ENCODE results near the gene IFNA14.

IFNA14 gene

DNA sequence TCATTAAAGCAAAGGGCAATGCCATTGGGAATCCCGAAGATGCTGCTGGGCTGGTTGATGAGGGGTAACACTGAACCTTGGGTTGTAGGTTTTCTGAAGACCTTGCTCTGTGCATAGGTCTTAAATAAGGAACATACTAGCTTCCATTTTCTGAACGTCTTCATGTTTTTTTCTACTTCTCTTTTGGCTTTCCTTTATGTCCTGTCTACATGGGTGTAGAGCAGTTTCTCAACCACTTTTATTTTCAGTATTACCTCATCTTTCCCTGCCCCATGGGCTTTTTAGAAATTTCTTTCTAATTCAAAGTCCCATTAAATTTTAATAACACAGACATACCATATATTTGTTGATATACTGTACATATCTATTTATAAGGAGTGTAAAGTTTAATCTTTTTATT is at the start of gene IFNA14:
TSS of gene IFNA14 (minus strand) at position 95 of the 400 bp plus-strand sequence. CDS start at position 25, 70 bp downstream.
- ChIA-PET POLR2A (no interaction called here), CTCF (interaction anchor here (0.6 kb wide), 2 partner anchors 79 to 1265 kb away, joined by 3 to 8 read pairs; no protein-coding TSS in a partner anchor)
- TF ChIP-seq, protein P1, sequence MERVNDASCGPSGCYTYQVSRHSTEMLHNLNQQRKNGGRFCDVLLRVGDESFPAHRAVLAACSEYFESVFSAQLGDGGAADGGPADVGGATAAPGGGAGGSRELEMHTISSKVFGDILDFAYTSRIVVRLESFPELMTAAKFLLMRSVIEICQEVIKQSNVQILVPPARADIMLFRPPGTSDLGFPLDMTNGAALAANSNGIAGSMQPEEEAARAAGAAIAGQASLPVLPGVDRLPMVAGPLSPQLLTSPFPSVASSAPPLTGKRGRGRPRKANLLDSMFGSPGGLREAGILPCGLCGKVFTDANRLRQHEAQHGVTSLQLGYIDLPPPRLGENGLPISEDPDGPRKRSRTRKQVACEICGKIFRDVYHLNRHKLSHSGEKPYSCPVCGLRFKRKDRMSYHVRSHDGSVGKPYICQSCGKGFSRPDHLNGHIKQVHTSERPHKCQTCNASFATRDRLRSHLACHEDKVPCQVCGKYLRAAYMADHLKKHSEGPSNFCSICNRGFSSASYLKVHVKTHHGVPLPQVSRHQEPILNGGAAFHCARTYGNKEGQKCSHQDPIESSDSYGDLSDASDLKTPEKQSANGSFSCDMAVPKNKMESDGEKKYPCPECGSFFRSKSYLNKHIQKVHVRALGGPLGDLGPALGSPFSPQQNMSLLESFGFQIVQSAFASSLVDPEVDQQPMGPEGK (tag by site-specific recombination; IDR thresholded peaks at IDR 0.05), result no peak
- no peak for TF ChIP-seq KLF1 (tag by site-specific recombination; IDR thresholded peaks at IDR 0.05)
- TF ChIP-seq ZNF776 (tag by site-specific recombination; IDR thresholded peaks at IDR 0.05; ENCODE audit: borderline replicate concordance), result no peak
- no peak for TF ChIP-seq ZNF501 (tag by site-specific recombination; IDR thresholded peaks at IDR 0.05)
- TF ChIP-seq ZBTB7A (tag by site-specific recombination; IDR thresholded peaks at IDR 0.05; ENCODE audit: low read depth), result no peak
- no peak for TF ChIP-seq ZNF629 (tag by site-specific recombination; IDR thresholded peaks at IDR 0.05)
- TF ChIP-seq ZNF521 (tag by site-specific recombination; IDR thresholded peaks at IDR 0.05), result no peak
- TF ChIP-seq YY1 (tag by site-specific recombination; IDR thresholded peaks at IDR 0.05), result no peak
- no peak for TF ChIP-seq ZNF549 (tag by site-specific recombination; IDR thresholded peaks at IDR 0.05)
- TF ChIP-seq ZBTB8A (tag by site-specific recombination; IDR thresholded peaks at IDR 0.05), result no peak
- TF ChIP-seq ZXDB (tag by site-specific recombination; IDR thresholded peaks at IDR 0.05), result no peak
- TF ChIP-seq ZNF518A (tag by site-specific recombination; conservative IDR thresholded peaks at IDR 0.05; ENCODE audit: low read depth), result no peak
- Histone ChIP-seq H3K4me1 (ENCODE audit: control insufficient read depth, insufficient read depth, low read length) (no peaks in the 10 kb centered on the region), H3K27ac (ENCODE audit: extremely low read depth, low read depth, low read length) (no peak within 1 kb of the TSS), H3K4me3 (ENCODE audit: low read depth, low read length) (no peak within 1 kb of the TSS), H3K36me3 (ENCODE audit: control insufficient read depth in 2 of 2, insufficient read depth in 1 of 2, low read length in 2 of 2) (no peaks in the 10 kb centered on the region), H3K9me3 (ENCODE audit: control insufficient read depth, insufficient read depth, low read depth, low read length) (no peaks in the 10 kb centered on the region)

DNA sequence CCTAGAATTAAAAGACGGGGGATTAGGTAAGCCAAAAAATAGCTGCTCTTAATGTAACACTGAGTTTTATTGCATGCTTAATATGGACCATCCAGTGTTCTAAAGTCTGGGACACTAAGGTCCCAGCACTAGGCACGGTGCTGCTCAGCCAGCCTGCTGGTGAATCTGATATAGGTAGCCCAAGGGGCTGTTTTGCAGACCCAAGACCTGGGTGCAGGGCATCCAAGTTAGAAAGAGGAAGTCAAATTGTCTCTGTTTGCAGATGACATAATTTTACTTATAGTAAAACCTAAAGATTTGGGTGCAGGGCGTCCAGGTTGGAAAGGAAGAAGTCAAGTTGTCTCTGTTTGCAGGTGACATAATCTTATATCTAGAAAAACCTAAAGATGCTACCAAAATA is 47.5 kb upstream of the IFNA14 start:
- CTCF ChIA-PET, result interaction anchor here (0.6 to 0.7 kb wide), 2 partner anchors 498 to 847 kb away, joined by 3 to 6 read pairs; no protein-coding TSS in a partner anchor
- H3K4me3 ChIP-seq (ENCODE audit: low read depth, low read length), result no peak overlapping the region
- no peaks in the 10 kb centered on the region for H3K4me1 ChIP-seq (ENCODE audit: control insufficient read depth, insufficient read depth, low read length)
- no peak for TF ChIP-seq ZNF777 (tag by site-specific recombination; IDR thresholded peaks at IDR 0.05; ENCODE audit: borderline replicate concordance)
- TF ChIP-seq, protein P2, sequence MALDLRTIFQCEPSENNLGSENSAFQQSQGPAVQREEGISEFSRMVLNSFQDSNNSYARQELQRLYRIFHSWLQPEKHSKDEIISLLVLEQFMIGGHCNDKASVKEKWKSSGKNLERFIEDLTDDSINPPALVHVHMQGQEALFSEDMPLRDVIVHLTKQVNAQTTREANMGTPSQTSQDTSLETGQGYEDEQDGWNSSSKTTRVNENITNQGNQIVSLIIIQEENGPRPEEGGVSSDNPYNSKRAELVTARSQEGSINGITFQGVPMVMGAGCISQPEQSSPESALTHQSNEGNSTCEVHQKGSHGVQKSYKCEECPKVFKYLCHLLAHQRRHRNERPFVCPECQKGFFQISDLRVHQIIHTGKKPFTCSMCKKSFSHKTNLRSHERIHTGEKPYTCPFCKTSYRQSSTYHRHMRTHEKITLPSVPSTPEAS (tag by site-specific recombination; IDR thresholded peaks at IDR 0.05), result no peak
- TF ChIP-seq ZNF664 (tag by site-specific recombination; IDR thresholded peaks at IDR 0.05), result no peak
- TF ChIP-seq ZNF239 (tag by site-specific recombination; IDR thresholded peaks at IDR 0.05), result no peak
- TF ChIP-seq ZNF670 (tag by site-specific recombination; IDR thresholded peaks at IDR 0.05; ENCODE audit: low read depth), result no peak
- TF ChIP-seq ZNF510 (tag by site-specific recombination; IDR thresholded peaks at IDR 0.05; ENCODE audit: insufficient replicate concordance), result no peak
- TF ChIP-seq SETDB1 (IDR thresholded peaks at IDR 0.05; ENCODE audit: insufficient read length, low read length), result no peak
- no peak for TF ChIP-seq ZNF521 (tag by site-specific recombination; IDR thresholded peaks at IDR 0.05)
- no peak for TF ChIP-seq YY2 (tag by site-specific recombination; IDR thresholded peaks at IDR 0.05)
- TF ChIP-seq ZFHX2 (tag by site-specific recombination; conservative IDR thresholded peaks at IDR 0.05), result no peak
- TF ChIP-seq, protein P3, sequence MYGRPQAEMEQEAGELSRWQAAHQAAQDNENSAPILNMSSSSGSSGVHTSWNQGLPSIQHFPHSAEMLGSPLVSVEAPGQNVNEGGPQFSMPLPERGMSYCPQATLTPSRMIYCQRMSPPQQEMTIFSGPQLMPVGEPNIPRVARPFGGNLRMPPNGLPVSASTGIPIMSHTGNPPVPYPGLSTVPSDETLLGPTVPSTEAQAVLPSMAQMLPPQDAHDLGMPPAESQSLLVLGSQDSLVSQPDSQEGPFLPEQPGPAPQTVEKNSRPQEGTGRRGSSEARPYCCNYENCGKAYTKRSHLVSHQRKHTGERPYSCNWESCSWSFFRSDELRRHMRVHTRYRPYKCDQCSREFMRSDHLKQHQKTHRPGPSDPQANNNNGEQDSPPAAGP (tag by site-specific recombination; IDR thresholded peaks at IDR 0.05), result no peak
- no peak for TF ChIP-seq ZBTB21 (tag by site-specific recombination; IDR thresholded peaks at IDR 0.05)
- no peak for TF ChIP-seq GLIS1 (tag by site-specific recombination; IDR thresholded peaks at IDR 0.05)
- H3K9me3 ChIP-seq (ENCODE audit: control insufficient read depth, insufficient read depth, low read depth, low read length), result no peaks in the 10 kb centered on the region
- H3K36me3 ChIP-seq (ENCODE audit: control insufficient read depth in 2 of 2, insufficient read depth in 1 of 2, low read length in 2 of 2), result no peaks in the 10 kb centered on the region
- no peak overlapping the region for H3K27ac ChIP-seq (ENCODE audit: extremely low read depth, low read depth, low read length)
- POLR2A ChIA-PET, result no interaction called here

Data from HEK293 (cell line).